HG03469 (cell line): ENCODE measurements around the gene ZNF622.
"Not testable (repeated sequence)": the region's sequence is repeated elsewhere in the genome, so short reads cannot be mapped to it uniquely, and the experiment has no call there.

Experiments used
- ATAC-seq: cut with Tn5 transposase; IDR thresholded peaks from one replicate; pipeline ENCODE4 v1.9.1; 2021; ENCODE audit warnings: mild to moderate bottlenecking, moderate library complexity, moderate number of reproducible peaks; ENCODE audit not compliant: unreplicated experiment

ZNF622 gene

DNA sequence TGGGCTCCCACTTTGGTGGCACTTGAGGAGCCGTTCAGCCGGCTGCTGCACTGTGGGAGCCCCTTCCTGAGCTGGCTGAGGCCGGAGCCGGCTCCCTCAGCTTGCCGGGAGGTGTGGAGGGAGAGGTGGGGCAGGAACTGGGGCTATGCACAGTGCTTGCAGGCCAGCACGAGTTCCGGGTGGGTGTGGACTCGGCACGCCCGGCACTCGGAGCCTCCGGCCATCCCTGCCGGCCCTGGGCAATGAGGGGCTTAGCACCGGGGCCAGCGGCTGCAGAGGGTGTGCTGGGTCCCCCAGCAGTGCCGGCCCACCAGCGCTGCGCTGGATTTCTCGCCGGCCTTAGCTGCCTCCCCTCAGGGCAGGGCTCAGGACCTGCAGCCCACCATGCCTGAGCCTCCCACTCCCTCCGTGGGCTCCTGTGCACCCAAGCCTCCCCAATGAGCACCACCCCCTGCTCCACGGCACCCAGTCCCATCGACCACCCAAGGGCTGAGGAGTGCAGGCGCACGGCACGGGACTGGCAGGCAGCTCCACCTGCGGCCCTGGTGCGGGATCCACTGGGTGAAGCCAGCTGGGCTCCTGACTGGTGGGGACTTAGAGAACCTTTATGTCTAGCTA, 29.4 kb downstream of the ZNF622 start:
- ATAC-seq = not testable (repeated sequence)

DNA sequence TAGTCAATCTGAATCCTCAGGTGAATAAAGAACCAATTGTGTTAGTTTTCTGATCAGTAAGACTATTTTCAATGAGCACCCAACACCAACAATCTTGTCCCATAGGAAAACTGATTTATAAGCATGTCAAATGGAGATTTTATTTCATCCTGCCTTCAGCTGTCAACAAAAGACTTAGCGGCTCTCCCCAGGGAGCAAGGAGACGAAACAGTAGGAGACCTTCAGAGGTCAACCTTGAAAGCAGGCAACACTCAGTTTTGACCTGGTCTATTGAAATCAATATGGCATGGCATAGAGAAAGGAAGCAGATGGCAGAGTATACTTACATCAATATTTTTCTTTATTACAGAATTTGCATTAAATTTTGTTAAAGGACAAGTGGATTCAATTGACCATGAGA, 34.1 kb downstream of the ZNF622 start:
- ATAC-seq = no peak

DNA sequence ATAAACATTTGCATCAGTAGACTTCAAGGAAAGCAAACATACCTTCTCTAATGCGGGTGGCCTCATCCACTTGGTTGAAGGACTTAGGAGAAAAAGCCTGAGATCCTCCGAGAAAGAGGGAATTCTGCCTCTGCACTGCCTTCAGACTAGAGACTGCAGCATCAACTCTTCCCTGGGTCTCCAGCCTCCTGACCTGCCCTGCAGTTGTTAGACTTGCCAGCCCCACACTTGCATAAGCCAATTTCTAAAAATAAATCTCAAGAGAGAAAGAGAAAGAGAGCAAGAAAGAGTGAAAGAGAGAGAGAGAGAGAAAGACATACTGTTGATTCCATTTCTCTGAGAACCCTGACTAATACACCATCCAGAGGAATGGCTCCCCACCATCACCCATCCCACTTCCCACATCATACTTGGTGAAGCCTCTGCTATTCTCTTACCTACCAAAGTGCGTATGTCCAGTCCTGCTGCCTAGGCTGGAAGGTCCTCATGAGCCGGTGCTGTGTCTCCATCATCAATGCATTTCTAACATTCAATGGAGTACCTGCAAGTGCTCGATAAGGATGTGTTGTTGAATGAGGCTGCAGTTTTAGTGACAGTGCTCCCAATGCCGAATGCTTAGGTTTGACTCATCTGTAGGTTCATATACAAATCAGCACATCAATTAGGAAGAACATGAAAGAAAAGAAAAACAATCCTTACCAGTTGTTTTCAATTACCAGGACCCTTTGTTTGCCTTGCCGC, 35.1 kb downstream of the ZNF622 start:
- ATAC-seq = no peak

DNA sequence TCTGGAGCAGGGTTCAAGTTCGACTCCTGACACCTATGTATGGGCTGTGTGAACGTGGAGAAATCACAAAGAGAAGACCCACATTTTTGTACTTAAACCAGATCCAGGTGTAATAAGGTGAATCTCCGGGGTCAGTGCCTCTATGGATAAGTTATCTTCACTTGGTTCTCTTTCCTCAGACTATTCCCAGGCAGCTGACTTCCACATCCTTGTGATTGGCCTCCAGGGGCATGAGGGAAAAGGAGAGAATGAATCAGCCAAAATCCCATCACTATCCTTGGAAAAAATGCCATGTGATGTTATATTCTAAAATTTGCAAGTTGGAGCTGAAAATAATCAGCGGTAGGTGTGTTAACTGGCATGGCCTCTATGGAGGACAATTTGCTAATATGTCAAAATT, 37.2 kb downstream of the ZNF622 start:
- ATAC-seq = no peak

DNA sequence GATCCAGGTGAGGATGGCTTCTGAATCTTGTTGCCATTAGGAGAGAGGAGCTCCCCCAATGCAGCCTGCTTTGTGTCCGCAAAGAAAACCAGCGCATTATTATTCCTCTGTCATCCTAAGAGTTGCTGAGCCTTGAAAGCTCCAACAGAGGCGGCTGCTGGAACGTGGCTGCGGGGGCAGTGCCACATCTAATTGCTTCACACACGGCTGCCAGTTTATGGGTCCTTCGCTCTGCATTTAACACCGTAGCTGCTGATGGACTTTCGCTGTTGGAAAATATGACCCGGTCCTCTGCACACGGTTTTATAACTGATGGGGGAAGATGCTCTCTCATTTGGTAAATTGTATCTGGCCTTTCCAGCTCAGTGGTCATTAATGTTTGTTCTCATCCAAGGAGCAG, 38.0 kb downstream of the ZNF622 start:
- no peak for ATAC-seq

DNA sequence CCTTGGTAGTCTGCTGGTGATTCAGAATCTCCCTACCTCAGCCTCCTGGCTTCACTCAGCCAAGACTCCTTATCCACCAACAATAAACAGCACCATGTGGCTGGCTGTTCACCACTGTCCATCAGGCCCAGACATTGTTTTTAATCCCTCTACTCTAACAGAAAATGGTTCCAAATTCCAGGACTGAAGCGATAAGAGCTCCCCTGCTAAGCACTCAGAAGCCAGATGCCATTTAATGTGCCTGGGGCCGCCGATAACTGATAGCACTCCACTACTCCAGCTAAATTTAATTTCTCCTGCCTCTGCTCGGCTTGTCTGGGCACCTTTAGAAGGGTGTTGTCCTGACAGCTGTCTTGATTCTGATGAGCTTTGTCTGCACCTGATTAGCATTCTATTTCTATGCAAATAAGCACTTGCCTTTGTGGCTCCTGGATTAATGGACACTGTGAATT, 47.1 kb downstream of the ZNF622 start:
- no peak for ATAC-seq

DNA sequence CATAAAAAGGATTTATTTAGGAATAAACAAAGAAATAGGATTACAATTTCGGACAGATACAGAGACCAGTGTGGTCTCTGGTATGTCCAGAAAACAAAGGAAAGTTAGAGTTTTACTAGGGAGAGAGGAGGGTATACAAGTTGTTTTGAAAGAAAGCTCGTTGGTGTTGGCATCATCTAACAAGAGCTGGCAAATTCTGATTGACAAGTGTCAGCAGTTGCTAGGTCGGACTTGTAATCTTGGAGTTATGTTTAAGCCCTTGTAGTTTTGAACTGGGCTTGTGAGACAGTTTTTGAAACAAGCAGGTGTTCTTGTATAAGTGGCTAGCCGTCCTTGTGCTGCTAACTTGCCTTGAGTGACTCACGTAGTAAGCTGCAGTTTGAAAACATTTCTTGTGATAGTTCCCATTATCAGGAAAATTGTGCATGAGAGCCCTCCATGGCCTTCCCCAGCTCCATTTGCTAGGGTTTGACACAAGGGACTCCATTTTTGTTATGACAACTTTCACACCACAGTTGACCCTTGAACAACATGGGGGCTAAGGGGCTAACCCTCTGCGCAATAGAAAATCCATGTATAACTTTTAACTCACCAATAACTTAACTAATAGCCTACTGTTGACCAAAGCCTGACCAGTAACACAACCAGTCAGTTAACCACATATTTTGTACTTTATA, 48.1 kb downstream of the ZNF622 start:
- no peak for ATAC-seq

DNA sequence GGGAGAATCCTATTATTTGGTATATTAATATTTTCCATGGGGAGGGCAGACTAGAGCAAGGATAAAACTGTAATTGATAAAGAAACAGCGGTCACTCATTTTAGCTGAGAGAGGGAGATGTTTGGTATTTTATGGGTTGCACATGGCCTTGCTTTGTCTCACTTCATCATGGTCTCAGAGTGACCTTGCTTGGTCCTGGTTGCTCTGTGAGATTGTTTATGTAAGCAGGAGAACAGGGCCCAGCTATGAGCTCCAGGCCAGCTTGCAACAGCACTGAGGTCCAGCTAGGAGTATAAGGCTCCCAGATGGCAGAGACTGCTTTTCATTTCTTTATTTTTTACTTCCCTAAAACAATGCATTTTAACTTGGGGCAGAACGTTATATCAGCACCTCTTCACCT, 50.7 kb downstream of the ZNF622 start:
- ATAC-seq = no peak

DNA sequence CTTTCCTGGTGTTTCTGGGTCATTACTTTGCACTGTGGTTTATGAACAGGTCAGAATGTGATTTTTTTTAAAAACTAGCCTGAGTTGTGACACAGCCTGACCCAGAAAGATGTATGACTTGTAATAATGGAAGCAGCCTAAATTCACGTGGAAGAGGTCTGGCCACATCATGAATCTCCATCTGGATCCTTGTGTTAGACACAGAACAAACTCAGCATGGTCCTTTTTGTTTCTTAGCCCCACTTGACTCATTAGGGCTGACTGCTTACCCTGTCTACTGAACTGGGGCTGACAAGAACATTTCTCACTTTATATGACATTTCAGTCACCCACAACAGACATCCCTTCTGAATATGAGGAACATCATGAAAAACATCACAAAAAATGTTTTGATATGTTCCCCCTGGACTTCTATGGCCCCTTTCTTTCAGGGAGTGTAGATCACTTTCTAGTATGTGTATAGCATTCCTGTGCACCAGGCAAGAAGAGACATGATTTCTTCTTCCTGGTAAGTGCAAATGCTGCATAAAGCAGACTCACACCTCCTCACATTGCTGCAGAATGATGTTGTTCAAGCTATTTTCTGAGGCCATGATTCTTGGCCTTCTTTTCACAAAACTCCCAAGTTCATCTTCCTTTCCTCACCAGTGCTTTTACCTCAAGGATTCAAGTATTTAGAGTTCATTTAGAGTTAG, 52.3 kb downstream of the ZNF622 start:
- no peak for ATAC-seq

DNA sequence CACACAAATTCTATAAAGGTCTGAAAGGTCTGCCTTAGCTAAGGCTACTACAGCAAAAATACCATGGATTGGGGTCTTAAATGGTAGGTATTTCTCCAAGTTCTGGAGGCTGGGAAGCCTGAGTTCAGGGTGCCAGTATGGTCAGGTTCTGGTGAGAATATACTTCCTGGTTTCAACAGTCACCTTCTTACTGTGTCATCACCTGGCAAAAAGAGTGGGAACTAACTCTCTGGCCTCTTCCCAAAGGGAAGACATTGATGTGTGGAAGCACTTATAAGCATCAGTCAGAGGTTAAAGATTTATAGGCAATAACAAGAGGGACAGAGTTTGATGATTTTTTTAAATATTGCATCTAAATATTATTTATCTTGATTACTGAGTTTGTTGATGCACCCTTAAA, 53.0 kb downstream of the ZNF622 start:
- no peak for ATAC-seq

DNA sequence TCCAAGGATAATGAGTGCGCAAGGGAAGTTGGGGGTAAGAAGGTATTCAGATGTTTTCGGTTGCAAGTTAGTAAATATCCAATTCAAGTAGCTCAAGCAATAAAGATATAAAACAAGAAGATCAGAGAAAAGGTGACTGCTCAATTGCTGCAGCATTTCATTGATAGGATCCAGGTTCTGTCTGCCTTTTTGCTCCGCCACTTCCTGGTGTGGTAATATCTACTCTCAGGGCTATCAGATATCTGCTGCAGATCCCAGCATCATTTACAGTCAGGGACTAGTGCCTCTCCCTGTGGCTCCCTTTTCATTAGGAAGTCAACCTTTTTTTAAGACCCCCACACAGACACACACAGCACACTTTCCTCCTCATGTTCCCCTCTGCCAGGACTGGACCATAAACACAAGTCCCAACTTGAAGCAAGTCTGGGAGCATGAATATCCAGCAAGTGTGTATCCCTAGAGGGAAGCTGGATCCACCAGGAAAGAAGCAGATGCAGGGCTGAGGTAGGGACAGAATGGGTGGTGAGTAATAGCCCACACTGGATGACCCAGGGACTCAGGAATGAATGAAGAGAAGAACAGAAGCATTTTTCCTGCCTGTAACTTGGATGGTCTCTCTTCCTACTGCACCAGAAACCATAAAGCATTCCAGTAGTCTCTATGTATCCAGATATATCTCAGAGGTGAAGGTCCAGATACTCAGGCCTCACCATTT, 53.7 kb downstream of the ZNF622 start:
- no peak for ATAC-seq

DNA sequence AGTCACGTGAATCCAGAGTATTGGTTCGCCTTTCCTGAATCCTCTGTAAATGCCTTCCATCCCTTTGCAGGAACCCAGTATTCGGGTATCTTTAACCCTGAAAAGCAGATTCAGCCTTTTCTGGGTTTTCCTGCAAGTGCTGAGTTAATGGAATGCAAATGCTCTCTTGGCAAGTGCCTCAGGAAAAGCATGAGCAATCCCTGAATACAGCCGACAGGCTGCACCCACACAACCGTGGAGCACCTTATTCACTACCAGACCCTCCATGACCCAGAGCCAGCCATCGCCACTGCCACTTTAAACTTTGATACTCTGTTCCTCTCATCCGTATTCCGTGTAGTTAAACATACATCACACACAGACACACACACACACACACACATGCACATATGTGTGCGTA, 54.4 kb downstream of the ZNF622 start:
- ATAC-seq = no peak

DNA sequence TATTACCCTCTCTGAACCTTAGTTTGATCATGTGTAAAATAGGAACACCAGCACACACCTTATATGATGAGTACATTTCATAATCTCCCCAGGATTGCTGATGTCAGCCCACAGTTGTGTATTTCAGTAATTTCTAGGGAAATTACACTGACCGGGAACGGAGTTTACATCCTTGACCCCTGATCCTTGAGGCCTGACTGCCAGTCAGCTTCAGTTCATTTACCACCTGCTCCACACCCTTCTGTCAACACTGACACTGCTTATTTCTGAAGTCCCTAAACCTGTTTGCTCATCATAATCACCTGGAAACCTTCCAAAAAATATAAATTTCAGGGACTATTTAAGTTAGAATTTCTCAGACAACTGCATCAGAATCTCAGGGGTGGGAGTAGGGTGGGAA, 55.3 kb downstream of the ZNF622 start:
- no peak for ATAC-seq

DNA sequence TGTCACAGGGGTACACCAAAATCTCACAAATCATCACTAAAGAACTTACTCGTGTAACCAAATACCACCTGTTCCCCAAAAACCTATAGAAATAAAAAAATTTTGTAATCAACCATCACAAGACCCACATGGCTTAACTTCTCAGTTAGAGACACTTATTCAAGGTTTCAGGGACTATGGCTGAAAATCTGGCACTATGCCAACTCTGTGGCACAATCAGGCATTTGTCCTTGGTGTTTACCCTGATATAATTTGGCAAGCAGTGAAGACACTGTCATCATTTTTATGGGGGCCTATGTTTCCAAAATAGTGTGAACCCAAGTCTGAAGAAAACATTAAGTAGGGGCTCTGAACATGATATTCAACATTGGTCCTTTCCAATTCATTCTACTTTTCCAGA, 59.0 kb downstream of the ZNF622 start:
- ATAC-seq = no peak

DNA sequence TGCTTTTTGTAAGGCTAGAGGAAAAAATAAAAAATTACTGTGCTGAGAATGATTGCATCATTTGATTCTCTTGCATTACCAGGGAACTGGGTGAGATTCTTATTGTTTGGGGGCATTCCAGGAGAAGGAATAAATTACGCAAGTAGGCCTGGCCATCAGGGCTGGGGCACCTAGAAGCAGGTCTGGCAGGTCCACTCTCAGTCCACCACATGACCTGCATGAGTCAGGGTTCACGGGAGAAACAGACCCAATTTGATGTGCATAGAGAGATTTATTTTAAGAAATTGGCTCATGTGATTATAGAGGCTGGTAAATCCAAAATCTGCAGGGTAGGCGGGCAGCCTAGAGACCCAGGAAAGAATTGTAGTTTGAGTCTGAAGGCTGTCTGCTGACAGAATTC, 59.6 kb downstream of the ZNF622 start:
- ATAC-seq = no peak
